ENCODE measurements around the gene RASA3. TPM values are rescaled to one million over a fixed set of nuclear protein-coding genes. Genes with fewer than 3 reads are reported as not detected.

RASA3 gene
- polyA plus RNA-seq, 4 donors, result 10.0 to 14.5 (median 12.6) TPM

DNA sequence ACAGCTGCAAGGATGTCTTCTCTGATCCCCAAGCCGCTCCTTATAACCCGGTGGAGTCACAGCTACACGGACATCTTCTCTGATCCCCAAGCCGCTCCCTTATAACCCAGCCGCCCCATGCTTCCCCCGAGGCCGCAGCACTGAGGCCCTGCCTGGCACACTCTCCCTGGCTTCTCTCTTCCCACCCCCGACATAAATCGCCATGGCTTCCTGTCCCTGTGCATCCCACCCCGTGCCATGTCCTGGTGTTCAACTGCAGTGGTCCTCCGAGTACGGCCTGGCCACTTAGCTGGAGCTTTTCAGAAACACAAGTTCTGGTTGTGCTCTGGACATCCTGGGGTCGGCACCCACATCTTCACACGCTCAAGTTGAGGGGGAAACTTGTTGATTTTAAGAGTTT, 60.4 kb downstream of the RASA3 start:
- DNase-seq (ENCODE audit: low read depth in 4 of 4, low spot score in 3 of 4), result no peak

DNA sequence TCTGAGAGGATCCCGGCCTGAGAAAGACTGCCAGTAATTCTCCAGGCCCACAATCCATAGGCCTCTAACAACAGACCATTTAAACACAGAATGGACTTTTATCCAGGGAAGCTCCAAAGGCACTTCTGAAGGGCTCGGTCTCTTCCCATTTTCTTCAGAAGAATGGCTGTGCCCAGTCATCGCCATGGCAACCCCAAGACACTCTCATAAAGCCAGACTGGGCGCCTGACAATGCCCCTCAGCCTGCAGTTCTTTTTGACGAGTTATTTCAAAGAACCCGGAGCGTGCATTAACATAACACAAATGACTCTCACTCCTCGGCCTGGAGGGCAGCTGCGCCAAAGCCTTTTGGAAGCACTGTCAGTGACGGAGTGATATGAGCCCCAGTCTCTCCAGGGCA, 61.0 kb downstream of the RASA3 start:
- no peak for DNase-seq (ENCODE audit: low read depth in 4 of 4, low spot score in 3 of 4)

- DNase-seq (ENCODE audit: low read depth in 4 of 4, low spot score in 3 of 4), result no peak
These were observed 62.2 kb downstream of the RASA3 start for GRCh38 chr13:114070098-114070799.

- DNase-seq (ENCODE audit: low read depth in 4 of 4, low spot score in 3 of 4), result no peak
These were observed 62.9 kb downstream of the RASA3 start for GRCh38 chr13:114069376-114070097.

GRCh38 chr13:114068656-114069318, 63.6 kb downstream of the RASA3 start:
- no peak for DNase-seq (ENCODE audit: low read depth in 4 of 4, low spot score in 3 of 4)

- DNase-seq (ENCODE audit: low read depth in 4 of 4, low spot score in 3 of 4), result no peak
These were observed 64.4 kb downstream of the RASA3 start for GRCh38 chr13:114067886-114068651.

DNA sequence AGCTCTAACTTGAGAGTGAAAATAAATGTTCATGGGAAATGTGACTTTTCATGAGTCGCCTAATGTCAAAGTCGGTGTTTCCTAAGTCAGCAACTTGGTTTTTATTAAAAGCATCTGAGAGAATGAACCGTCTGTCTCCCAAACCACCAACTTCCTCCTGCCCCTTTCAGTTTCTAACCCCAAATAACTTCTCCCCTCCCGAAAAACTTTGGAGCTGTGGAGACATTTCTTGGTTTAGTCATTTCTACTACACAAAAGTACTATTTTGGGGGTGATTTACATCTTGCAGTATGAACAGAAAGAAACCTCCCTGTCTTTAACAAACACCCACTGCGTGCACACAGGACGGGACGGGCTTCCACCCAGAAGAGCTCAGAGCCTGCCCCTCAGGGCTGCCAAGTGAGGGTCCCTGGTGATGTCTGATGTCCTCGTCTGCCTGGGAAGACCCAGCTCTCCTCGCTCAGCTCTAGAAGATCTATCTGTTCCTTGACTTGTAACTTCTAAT, 65.0 kb downstream of the RASA3 start:
- DNase-seq (ENCODE audit: low read depth in 4 of 4, low spot score in 3 of 4), result no peak

GRCh38 chr13:114066956-114067355, 65.5 kb downstream of the RASA3 start:
- no peak for DNase-seq (ENCODE audit: low read depth in 4 of 4, low spot score in 3 of 4)

DNA sequence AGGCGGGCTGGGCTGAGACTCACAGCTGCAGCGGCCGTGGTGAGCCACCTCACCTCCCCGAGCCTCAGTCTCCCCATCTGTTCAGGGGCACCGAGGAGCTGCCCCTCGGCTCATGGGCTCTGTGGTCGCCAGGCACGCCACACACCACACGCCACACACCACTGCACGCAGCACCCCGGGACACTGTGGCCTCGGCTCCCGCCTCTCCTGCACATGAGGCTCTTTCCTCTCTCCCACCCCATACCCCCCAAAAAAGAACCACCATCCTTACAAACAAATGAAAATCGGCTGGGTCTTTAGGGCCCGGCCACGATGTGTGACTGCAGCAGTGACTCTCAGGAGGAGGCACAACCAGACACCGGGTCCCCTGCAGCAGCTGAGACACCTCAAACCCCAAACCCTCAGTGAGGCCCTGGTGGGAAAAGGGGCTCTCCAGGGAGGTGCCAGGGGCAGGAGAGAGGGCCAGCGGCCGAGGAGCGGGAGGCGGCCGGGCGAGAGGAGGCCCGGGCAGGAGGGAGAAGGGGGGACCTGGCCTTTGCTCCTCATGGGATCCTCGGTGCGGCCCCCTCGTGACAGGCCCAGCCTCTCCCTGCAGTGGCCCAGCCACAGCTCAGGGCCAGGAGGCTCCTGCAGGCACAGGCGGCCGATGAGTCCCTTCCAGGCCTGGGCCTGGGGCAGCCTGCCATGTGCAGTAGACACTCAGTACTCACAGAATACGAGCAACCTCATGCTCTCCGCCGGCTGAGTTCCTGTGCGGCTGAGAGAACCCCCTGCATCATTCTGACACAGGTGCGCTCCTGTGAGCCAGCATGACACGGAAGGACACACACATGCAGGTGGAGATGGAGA, 66.3 kb downstream of the RASA3 start:
- no peak for DNase-seq (ENCODE audit: low read depth in 4 of 4, low spot score in 3 of 4)

GRCh38 chr13:114065141-114065925, 67.1 kb downstream of the RASA3 start:
- no peak for DNase-seq (ENCODE audit: low read depth in 4 of 4, low spot score in 3 of 4)

DNA sequence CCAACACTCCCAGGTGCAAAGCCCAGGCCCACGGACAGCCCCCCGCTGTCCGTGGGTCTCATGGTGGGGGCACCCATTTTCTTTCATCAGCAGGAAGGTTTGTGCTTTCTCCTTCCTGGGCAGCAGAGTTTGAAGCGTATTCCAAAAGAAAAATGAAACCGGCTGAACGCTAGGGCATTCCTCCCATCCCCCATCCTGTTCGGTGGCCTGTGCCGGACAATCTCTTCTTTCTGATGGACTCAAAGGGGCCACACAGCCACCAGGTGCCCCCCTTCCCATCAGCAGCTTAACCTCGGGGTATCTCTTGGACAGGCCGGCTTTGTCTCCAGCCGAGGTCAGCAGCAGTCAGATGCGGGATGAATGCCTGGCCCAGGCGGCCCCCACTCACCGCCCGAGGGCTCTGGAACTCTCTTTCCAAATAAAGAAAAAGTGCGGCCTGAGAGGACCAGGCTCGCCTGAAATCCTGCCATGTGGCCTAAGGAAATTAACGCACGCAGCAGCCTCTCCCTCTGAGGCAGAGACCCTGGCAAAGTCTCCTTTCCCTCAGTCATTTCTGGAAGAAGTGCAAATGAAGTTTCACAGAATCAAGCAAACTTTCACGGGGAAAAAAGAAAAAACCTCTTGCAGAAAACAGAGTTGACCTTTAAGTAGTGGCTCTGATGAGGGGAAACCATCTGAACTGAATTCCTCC, 67.8 kb downstream of the RASA3 start:
- no peak for DNase-seq (ENCODE audit: low read depth in 4 of 4, low spot score in 3 of 4)

GRCh38 chr13:114063545-114064449, 68.6 kb downstream of the RASA3 start:
- DNase-seq (ENCODE audit: low read depth in 4 of 4, low spot score in 3 of 4), result no peak

- DNase-seq (ENCODE audit: low read depth in 4 of 4, low spot score in 3 of 4), result no peak
These were observed 69.7 kb downstream of the RASA3 start for GRCh38 chr13:114062754-114063153.

DNA sequence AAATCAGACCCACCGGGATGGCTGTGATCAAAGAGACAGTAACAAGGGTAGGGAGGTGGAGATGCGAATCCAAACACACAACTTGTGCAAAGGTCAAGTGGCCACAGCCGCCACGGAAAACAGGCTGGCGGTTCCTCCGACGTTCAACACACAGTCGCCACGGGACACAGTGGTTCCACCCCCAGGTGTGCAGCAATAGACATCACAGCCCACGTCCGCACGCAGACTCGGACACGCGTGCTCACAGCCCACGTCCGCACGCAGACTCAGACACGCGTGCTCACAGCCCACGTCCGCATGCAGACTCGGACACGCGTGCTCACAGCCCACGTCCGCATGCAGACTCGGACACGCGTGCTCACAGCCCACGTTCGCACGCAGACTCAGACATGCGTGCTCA, 70.1 kb downstream of the RASA3 start:
- DNase-seq (ENCODE audit: low read depth in 4 of 4, low spot score in 3 of 4), result no peak

GRCh38 chr13:114061744-114062143, 70.7 kb downstream of the RASA3 start:
- DNase-seq (ENCODE audit: low read depth in 4 of 4, low spot score in 3 of 4), result no peak

DNA sequence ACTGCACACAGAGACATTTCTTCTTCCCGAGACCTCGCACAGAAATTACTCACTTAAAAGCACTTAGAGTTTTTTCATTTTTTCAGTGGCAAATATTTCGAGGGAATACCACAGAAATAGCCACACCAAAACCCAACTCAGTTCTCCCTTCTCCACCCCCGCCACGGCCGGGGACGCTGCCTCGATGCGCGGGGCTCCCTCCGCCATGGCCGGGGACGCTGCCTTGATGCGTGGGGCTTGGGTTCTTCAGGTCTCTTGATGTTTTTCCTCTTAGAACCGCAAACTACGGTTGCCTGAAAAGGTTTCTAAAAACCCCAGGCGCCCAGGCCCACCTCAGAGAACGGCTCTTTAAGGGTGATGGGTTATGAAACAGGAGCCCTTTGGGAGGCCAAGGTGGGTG, 71.4 kb downstream of the RASA3 start:
- DNase-seq (ENCODE audit: low read depth in 4 of 4, low spot score in 3 of 4), result no peak
